C4-2B (cell line): Measurements from ENCODE around the gene LUC7L.

Experiments used
- ZFX ChIP-seq: fragments of 450-650 bp; IDR thresholded peaks from 2 replicates; pipeline ENCODE4 v1.6.1; 2017
- TF ChIP-seq, protein P1 (sequence below): fragments of 450-650 bp; conservative IDR thresholded peaks from 2 replicates; pipeline ENCODE4 v1.5.1; 2017; ENCODE audit warnings: mild to moderate bottlenecking

DNA sequence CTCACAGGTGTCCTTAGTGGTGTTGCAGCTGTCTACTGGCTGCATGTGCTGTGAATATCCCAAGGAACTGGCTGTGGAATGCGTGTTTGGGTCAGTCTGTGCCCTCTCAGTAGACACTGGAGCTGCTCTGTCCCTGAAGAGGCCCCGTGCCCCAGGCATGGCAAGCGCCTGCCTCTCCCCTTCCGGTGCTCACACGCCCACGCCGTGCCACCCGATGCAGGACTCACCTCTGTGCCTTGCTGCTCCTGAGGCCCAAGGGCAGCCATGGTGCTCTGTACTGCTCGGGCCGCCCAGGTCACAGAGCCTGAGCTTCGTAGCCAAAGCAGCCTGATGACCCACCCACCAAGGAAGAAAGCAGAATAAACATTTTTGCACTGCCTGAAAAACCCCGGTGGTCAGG is 36.5 kb upstream of the LUC7L start:
- TF ChIP-seq, protein P1, sequence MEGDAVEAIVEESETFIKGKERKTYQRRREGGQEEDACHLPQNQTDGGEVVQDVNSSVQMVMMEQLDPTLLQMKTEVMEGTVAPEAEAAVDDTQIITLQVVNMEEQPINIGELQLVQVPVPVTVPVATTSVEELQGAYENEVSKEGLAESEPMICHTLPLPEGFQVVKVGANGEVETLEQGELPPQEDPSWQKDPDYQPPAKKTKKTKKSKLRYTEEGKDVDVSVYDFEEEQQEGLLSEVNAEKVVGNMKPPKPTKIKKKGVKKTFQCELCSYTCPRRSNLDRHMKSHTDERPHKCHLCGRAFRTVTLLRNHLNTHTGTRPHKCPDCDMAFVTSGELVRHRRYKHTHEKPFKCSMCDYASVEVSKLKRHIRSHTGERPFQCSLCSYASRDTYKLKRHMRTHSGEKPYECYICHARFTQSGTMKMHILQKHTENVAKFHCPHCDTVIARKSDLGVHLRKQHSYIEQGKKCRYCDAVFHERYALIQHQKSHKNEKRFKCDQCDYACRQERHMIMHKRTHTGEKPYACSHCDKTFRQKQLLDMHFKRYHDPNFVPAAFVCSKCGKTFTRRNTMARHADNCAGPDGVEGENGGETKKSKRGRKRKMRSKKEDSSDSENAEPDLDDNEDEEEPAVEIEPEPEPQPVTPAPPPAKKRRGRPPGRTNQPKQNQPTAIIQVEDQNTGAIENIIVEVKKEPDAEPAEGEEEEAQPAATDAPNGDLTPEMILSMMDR = no peak
- no peak for TF ChIP-seq ZFX
